ENCODE results near the gene CDC26.

DNA sequence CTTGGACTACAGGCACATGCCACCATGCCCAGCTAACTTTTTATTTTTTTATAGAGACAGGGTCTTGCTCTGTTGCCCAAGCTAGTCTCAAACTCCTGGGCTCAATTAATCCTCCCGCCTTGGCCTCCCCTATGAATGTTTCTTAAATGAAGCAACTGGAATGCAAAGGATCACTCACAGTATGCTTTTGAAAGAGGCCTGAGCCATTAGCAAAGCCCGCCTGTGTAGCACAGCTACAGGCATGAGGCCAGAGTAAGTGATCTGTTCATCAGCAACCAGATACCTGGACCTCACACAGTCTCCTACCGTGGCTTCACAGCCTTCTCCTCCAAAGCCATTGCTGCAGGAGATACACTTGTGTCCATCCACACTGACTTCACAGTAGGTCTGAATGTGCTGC, 44.7 kb upstream of the CDC26 start:
- TF ChIP-seq POLR2AphosphoS5 (IDR thresholded peaks at IDR 0.05), result no peak
- TF ChIP-seq CTCF (IDR thresholded peaks at IDR 0.05), result no peak
- TF ChIP-seq POLR2A (IDR thresholded peaks at IDR 0.05), result no peak

Data from transverse colon (tissue), 4 donors.